Measurements from ENCODE around the gene KCTD3.

DNA sequence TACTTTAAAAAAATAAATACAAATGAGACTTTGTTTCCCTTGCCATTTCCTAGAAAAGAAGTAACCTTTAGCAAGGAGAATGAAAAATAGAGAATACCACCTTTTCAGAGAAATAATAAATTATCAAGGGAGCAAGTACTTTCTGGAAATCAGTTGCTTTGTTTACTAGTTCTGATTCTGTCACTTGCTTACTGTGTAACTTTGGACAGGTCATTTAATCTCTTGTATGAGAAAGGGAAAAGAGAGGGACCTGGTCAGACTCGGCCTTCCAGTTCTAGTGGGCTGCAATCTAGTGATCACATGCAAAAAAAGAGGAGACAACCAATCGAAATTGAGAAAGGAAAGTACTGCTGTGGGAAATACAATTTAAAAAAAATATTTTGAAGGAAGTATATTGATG lies 34.2 kb downstream of the KCTD3 start:
- TF ChIP-seq, protein P1, sequence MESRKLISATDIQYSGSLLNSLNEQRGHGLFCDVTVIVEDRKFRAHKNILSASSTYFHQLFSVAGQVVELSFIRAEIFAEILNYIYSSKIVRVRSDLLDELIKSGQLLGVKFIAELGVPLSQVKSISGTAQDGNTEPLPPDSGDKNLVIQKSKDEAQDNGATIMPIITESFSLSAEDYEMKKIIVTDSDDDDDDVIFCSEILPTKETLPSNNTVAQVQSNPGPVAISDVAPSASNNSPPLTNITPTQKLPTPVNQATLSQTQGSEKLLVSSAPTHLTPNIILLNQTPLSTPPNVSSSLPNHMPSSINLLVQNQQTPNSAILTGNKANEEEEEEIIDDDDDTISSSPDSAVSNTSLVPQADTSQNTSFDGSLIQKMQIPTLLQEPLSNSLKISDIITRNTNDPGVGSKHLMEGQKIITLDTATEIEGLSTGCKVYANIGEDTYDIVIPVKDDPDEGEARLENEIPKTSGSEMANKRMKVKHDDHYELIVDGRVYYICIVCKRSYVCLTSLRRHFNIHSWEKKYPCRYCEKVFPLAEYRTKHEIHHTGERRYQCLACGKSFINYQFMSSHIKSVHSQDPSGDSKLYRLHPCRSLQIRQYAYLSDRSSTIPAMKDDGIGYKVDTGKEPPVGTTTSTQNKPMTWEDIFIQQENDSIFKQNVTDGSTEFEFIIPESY (IDR thresholded peaks at IDR 0.05; ENCODE audit: extremely low read depth, insufficient replicate concordance, low read length) = no peak
- TF ChIP-seq ZNF274 (IDR thresholded peaks at IDR 0.05; ENCODE audit: low read depth, low read length) (no peak), POLR2AphosphoS5 (IDR thresholded peaks at IDR 0.05; ENCODE audit: low read depth, low read length) (no peak), POLR2A (IDR thresholded peaks at IDR 0.05; ENCODE audit: borderline replicate concordance, extremely low read depth, insufficient read depth, insufficient read length) (no peak), EZH2 (IDR thresholded peaks at IDR 0.05) (no peak), YY1 (IDR thresholded peaks at IDR 0.05; ENCODE audit: extremely low read depth, insufficient replicate concordance, low read depth, low read length) (no peak), EZH2phosphoT487 (IDR thresholded peaks at IDR 0.05; ENCODE audit: borderline replicate concordance) (no peak), JUND (IDR thresholded peaks at IDR 0.05) (no peak)
- TF ChIP-seq, protein P2, sequence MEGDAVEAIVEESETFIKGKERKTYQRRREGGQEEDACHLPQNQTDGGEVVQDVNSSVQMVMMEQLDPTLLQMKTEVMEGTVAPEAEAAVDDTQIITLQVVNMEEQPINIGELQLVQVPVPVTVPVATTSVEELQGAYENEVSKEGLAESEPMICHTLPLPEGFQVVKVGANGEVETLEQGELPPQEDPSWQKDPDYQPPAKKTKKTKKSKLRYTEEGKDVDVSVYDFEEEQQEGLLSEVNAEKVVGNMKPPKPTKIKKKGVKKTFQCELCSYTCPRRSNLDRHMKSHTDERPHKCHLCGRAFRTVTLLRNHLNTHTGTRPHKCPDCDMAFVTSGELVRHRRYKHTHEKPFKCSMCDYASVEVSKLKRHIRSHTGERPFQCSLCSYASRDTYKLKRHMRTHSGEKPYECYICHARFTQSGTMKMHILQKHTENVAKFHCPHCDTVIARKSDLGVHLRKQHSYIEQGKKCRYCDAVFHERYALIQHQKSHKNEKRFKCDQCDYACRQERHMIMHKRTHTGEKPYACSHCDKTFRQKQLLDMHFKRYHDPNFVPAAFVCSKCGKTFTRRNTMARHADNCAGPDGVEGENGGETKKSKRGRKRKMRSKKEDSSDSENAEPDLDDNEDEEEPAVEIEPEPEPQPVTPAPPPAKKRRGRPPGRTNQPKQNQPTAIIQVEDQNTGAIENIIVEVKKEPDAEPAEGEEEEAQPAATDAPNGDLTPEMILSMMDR (IDR thresholded peaks at IDR 0.05 in 2 of 3, conservative IDR thresholded peaks at IDR 0.05 in 1 of 3; ENCODE audit: borderline replicate concordance in 1 of 3, insufficient read depth in 1 of 3, low read depth in 2 of 3, low read length in 2 of 3) = no peak
